Stimulated activated CD4-positive, alpha-beta T cell treated with anti-CD3 and anti-CD28 coated beads, Interleukin-15, amount 100 ng/mL, for 1 hour (primary cell): ENCODE results near the gene PPP2R3B.
"Not testable (repeated sequence)": the region's sequence is repeated elsewhere in the genome, so short reads cannot be mapped to it uniquely, and the experiment has no call there.

ENCODE experiments used
- DNase-seq, 2 donors: peaks; one replicate each; pipeline ENCODE4 v3.0.0-alpha.2; 2020; ENCODE audit warnings: low read depth in 1 of 2, low spot score in 1 of 2

The PPP2R3B gene, protein sequence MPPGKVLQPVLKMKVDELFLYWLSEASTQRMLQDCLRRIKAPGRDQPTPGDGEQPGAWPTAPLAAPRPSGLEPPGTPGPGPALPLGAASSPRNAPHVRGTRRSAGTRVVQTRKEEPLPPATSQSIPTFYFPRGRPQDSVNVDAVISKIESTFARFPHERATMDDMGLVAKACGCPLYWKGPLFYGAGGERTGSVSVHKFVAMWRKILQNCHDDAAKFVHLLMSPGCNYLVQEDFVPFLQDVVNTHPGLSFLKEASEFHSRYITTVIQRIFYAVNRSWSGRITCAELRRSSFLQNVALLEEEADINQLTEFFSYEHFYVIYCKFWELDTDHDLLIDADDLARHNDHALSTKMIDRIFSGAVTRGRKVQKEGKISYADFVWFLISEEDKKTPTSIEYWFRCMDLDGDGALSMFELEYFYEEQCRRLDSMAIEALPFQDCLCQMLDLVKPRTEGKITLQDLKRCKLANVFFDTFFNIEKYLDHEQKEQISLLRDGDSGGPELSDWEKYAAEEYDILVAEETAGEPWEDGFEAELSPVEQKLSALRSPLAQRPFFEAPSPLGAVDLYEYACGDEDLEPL

GRCh38 chrX:386768-387575 is at the start of gene PPP2R3B:
PPP2R3B (minus strand) TSS chrX:386907; CDS start chrX:386691, 216 bp downstream.
- peak; percentile 97 to 98 for DNase-seq

DNA sequence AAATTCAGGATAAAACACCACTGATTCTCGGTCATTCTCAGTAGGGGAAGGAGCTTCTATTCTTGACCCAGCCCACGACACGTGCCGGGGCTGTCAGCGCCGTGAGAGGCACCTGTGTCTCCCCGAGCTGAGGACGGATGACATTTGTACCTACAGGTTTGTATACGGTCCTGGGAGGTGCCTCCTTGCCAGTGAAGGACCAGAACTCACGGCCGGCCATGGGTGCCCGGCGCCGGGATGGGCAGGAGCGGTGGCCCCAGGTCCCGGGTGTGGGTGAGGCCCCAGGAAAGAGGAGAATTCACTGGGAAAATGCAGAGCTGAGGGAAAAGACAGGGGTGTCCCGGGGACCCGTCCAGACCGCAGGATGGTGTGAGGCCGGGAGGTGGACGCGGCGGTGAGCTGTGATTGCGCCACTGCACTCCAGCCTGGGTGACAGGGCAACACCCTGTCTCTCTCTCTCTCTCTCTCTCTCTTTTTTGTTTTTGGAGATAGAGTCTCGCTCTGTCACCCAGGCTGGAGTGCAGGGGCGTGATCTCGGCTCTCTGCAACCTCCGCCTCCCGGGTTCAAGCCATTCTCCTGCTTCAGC is 48.9 kb upstream of the PPP2R3B start:
- no peak for DNase-seq

- no peak for DNase-seq
These were observed 48.2 kb upstream of the PPP2R3B start for GRCh38 chrX:434946-435345.

DNA sequence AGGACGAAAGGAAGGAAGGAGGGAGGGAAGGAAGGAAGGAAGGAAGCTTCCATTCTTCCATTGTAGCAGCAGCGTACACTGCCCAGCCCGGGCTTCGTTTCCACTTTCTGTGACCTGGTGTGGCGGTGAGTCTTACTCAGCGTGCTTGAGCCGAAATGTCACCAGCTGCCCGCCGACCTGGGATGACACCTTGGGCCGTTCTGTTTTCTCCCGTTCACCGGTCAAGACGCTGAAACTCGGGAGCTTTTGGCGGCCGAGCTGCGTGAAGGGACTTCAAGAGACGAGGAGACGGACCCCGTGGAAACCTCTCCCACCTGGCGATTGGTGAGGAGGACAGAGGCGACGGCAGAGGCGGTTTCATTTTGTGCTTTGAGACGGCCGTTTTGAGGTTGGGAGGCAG is 47.1 kb upstream of the PPP2R3B start:
- DNase-seq = no peak

GRCh38 chrX:432666-433065 is 46.0 kb upstream of the PPP2R3B start:
- DNase-seq = not testable (repeated sequence)

DNA sequence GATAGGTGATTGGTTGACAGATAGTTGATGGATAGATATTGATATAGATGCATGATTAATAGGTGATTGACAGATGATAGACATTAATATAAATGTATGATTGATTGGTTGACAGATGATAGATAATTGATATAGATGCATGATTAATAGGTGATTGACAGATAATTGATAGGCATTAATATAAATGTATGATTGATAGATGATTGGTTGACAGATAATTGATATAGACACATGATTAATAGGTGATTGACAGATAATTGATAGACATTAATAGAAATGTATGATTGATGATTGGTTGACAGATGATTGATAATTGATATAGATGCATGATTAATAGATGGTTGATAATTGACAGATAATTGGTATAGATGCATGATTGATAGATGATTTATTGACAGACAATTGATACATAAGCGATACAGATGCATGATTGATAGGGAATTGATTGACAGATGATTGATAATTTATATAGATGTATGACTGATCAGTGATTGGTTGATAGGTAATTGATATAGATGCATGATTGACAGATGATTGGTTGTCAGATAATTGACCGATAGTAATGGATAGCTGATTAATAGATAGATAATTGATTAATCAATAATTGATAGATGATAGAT is 44.9 kb upstream of the PPP2R3B start:
- DNase-seq = no peak

GRCh38 chrX:431056-431455 is 44.3 kb upstream of the PPP2R3B start:
- DNase-seq = no peak

DNA sequence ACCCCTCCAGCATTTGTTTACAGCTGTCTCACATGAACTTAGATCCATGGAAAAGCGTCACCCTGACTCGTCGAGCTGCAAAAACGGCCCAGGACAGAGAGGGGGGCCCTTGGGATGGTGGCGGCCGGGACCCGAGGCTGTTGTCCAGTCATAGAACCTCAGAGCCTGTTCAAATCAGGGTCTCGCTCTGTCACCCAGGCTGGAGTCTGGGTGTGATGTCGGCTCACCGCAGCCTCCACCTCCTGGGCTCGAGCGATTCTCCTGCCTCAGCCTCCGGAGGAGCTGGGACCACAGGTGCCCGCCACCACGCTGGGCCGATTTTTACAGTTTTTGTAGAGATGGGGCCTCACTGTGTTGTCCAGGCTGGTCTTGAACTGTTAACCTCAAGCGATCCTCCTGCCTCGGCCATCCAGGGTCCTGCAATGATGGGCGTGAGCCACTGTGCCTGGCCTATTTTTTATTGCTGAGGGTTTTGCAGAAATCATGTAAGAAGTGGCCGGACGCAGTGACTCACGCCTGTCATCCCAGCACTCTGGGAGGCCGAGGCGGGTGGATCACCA is 42.6 kb upstream of the PPP2R3B start:
- DNase-seq = no peak

GRCh38 chrX:427812-428725 is 41.4 kb upstream of the PPP2R3B start:
- DNase-seq = no peak

DNA sequence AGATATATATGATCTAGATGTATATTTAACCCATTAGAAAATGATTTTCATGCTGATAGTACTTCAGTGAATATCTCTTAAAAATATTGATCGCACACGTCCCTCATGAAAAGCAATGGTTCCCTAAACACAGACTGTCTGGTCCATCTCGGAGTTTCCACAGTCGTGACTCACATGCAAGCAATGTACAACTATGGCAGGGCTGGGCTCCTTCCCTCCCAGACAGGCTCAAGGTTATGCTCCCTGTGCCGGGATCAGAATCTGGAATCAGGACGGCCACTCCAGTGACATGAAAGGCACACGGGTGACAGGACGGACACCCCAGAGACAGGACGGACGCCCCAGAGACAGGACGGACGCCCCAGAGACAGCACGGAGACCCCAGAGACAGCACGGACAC is 40.2 kb upstream of the PPP2R3B start:
- no peak for DNase-seq

- no peak for DNase-seq
These were observed 38.3 kb upstream of the PPP2R3B start for GRCh38 chrX:425056-425455.

DNA sequence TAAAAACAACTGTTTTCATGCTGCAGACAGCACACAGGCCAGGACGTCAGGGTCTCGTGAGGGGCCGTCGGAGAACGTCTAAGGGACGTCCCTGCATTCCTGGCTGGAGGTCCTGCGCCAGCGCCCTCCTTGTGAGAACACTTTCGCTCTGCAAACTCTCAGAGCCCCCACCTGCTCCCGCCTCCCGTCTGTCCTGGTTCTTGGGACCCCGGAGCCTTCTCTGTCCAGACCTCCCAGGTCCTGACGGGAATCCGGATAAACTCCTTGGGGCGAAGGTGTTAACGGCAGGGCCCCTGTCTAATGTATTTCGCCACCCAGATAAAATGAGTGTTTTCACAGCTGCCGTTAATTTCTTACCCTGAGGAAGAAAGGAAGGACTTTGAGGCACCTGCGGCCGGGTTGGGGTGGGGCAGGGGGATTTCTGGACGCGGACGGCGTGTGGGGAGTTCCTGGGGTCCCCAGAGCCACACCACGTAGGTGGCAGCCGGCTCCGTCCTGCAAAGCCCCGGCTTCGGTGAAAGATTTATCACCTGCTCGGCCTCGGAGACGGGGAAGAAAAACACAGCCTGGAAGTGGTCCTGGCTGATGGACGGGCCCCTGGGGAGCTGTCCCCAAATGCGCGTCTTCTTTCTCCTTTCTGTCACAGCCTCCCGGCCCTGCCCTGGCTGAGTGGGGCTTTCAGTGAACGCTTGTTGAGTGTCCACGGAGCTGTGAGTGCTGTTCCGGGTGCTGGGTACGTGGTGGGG is 35.1 kb upstream of the PPP2R3B start:
- DNase-seq = no peak

DNA sequence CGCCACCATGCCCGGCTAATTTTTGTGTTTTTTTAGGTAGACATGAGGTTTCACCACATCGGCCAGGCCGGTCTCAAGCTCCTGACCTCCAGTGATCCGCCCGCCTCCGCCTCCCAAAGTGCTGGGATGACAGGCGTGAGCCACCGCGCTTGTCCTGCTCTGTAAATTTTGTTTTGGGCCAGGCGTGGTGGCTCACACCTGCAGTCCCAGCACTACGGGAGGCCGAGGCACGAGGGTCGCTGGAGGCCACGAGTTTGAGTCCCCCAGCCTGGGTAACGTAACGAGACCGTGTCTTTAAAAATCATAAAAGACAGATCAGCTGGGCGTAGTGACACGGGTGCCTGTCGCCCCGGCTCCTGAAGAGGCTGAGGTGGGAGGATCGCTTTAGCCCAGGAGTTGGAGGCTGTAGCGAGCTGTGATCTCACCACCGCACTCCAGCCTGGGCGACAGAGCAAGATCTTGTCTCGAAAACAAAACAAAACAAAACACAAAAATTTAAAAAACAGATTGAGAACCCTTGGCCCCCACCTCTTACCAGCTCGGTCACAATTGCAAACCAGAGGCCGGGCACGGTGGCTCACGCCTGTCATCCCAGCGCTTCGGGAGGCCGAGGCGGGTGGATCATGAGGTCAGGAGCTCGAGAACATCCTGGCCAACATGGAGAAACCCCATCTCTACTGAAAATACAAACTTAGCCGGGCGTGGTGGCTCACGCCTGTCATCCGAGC is 34.0 kb upstream of the PPP2R3B start:
- DNase-seq = no peak

GRCh38 chrX:418927-419729 is 32.4 kb upstream of the PPP2R3B start:
- DNase-seq = no peak

GRCh38 chrX:415498-415897 is 28.8 kb upstream of the PPP2R3B start:
- not testable (repeated sequence) for DNase-seq

GRCh38 chrX:413322-414201 is 26.9 kb upstream of the PPP2R3B start:
- DNase-seq = no peak

DNA sequence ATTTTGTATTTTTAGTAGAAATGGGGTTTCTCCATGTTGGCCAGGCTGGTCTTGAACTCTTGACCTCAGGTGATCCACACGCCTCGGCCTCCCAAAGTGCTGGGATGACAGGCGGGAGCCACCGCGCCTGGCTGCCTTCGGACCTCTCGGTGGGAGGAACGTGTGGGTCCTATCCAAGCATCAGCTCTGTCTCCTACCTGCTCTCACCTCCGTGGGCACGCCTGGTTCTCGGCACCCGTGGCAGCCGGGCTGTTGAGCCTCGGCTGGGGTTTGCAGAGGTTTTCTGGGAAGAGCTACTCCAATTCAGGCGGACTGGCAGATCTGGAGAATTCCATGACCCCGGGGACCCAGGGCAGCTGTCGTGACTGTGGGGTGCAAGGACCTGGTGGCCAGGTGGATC is 23.6 kb upstream of the PPP2R3B start:
- DNase-seq = no peak
